Left renal cortex interstitium (tissue), 4 donors: ENCODE results near the gene CNTN4. TPM values are rescaled to one million over a fixed set of nuclear protein-coding genes. Genes with fewer than 3 reads are reported as not detected.

Experiments
- DNase-seq, 4 donors: peaks; one replicate each; pipeline ENCODE4 v3.0.0-alpha.2; 2013; ENCODE audit warnings: low read depth in 4 of 4, low spot score in 2 of 4, missing footprints in 1 of 4
- polyA plus RNA-seq, 4 donors: library from polyadenylated mRNA; unstranded; fragments of 120-200 nt; gene quantifications; one replicate each; pipeline ENCODE4 v1.2.1, GENCODE V29; 2013; ENCODE audit not compliant: insufficient read length in 4 of 4

Gene CNTN4
- polyA plus RNA-seq, 4 donors: 24.5 to 32.1 (median 29.8) TPM

- DNase-seq: no peak
These were observed 739.2 kb downstream of the CNTN4 start for GRCh38 chr3:2837910-2838309.

- no peak for DNase-seq
These were observed 740.0 kb downstream of the CNTN4 start for GRCh38 chr3:2838546-2839157.

- DNase-seq: no peak
These were observed 741.2 kb downstream of the CNTN4 start for GRCh38 chr3:2839876-2840275.

GRCh38 chr3:2847062-2847841 lies 748.6 kb downstream of the CNTN4 start:
- DNase-seq: no peak

- DNase-seq: no peak
These were observed 750.4 kb downstream of the CNTN4 start for GRCh38 chr3:2849092-2849491.

- no peak for DNase-seq
These were observed 752.0 kb downstream of the CNTN4 start for GRCh38 chr3:2850701-2851100.

- DNase-seq: no peak
These were observed 752.7 kb downstream of the CNTN4 start for GRCh38 chr3:2851361-2851760.

GRCh38 chr3:2851835-2852234 lies 753.2 kb downstream of the CNTN4 start:
- DNase-seq: no peak

GRCh38 chr3:2853651-2854050 lies 755.0 kb downstream of the CNTN4 start:
- DNase-seq: no peak

GRCh38 chr3:2856138-2857133 lies 757.8 kb downstream of the CNTN4 start:
- no peak for DNase-seq

- DNase-seq: no peak
These were observed 762.0 kb downstream of the CNTN4 start for GRCh38 chr3:2860626-2861025.

- DNase-seq: no peak
These were observed 762.5 kb downstream of the CNTN4 start for GRCh38 chr3:2861120-2861519.

GRCh38 chr3:2861920-2862319 lies 763.3 kb downstream of the CNTN4 start:
- no peak for DNase-seq

GRCh38 chr3:2862366-2862765 lies 763.7 kb downstream of the CNTN4 start:
- no peak for DNase-seq

GRCh38 chr3:2863127-2863526 lies 764.5 kb downstream of the CNTN4 start:
- no peak for DNase-seq

GRCh38 chr3:2869905-2870304 lies 771.2 kb downstream of the CNTN4 start:
- no peak for DNase-seq

- DNase-seq: no peak
These were observed 772.2 kb downstream of the CNTN4 start for GRCh38 chr3:2870724-2871333.

GRCh38 chr3:2872884-2873283 lies 774.2 kb downstream of the CNTN4 start:
- DNase-seq: no peak

GRCh38 chr3:2873986-2874385 lies 775.3 kb downstream of the CNTN4 start:
- no peak for DNase-seq

GRCh38 chr3:2875699-2876098 lies 777.0 kb downstream of the CNTN4 start:
- no peak for DNase-seq

GRCh38 chr3:2876362-2876761 lies 777.7 kb downstream of the CNTN4 start:
- DNase-seq: no peak
